T-helper 1 cell treated with Interleukin-12 subunit alpha and Interleukin-12 subunit beta and Interleukin-4 antibody, amounts not matched to agents 30 μg/mL and 1 μg/mL, for 36 hours (primary cell): ENCODE results near the gene C12orf54.

ENCODE experiments used
- H3K27ac Mint-ChIP-seq: one replicate; pipeline ENCODE4 v1.8.0; 2021; ENCODE audit warnings: mild to moderate bottlenecking, mixed read lengths
- H3K27me3 Mint-ChIP-seq: one replicate; pipeline ENCODE4 v1.8.0; 2021; ENCODE audit warnings: low read depth, mixed read lengths
- H3K36me3 Mint-ChIP-seq: one replicate; pipeline ENCODE4 v1.8.0; 2021; ENCODE audit warnings: low read depth, mixed read lengths
- H3K4me1 Mint-ChIP-seq: one replicate; pipeline ENCODE4 v1.8.0; 2021; ENCODE audit warnings: low read depth, mixed read lengths
- H3K4me3 Mint-ChIP-seq: one replicate; pipeline ENCODE4 v1.8.0; 2021; ENCODE audit warnings: mild to moderate bottlenecking, moderate library complexity, mixed read lengths
- H3K9me3 Mint-ChIP-seq: one replicate; pipeline ENCODE4 v1.8.0; 2021; ENCODE audit warnings: mixed read lengths

The C12orf54 gene

GRCh38 chr12:48532601-48533000 is 50.3 kb downstream of the C12orf54 start:
- no peaks in the 10 kb centered on the region for H3K27me3 Mint-ChIP-seq
- no peak overlapping the region for H3K4me3 Mint-ChIP-seq
- H3K4me1 Mint-ChIP-seq = peaks cover 3% of the 10 kb centered on the region
- no peaks in the 10 kb centered on the region for H3K36me3 Mint-ChIP-seq
- H3K9me3 Mint-ChIP-seq = peaks cover 10% of the 10 kb centered on the region
- no peak overlapping the region for H3K27ac Mint-ChIP-seq

- Mint-ChIP-seq H3K27ac (no peak overlapping the region), H3K9me3 (peaks cover 10% of the 10 kb centered on the region), H3K36me3 (no peaks in the 10 kb centered on the region), H3K27me3 (no peaks in the 10 kb centered on the region), H3K4me3 (no peak overlapping the region), H3K4me1 (peaks cover 3% of the 10 kb centered on the region)
Observed at GRCh38 chr12:48536602-48537001, 54.3 kb downstream of the C12orf54 start.

GRCh38 chr12:48542300-48542928 is 60.1 kb downstream of the C12orf54 start:
- Mint-ChIP-seq H3K36me3 (no peaks in the 10 kb centered on the region), H3K27me3 (no peaks in the 10 kb centered on the region), H3K27ac (no peak overlapping the region), H3K4me3 (no peak overlapping the region), H3K4me1 (peaks cover 2% of the 10 kb centered on the region), H3K9me3 (no peaks in the 10 kb centered on the region)

GRCh38 chr12:48545833-48546469 is 63.7 kb downstream of the C12orf54 start:
- no peak overlapping the region for H3K4me3 Mint-ChIP-seq
- peaks cover 4% of the 10 kb centered on the region for H3K9me3 Mint-ChIP-seq
- peaks cover 6% of the 10 kb centered on the region for H3K27me3 Mint-ChIP-seq
- no peak overlapping the region for H3K27ac Mint-ChIP-seq
- H3K36me3 Mint-ChIP-seq = no peaks in the 10 kb centered on the region
- peaks cover 2% of the 10 kb centered on the region for H3K4me1 Mint-ChIP-seq
